Muscle layer of duodenum (tissue), 2 donors: ENCODE measurements around the gene USP33.
"Not testable (repeated sequence)": the region's sequence is repeated elsewhere in the genome, so short reads cannot be mapped to it uniquely, and the experiment has no call there.

ENCODE experiments used
- H3K27ac ChIP-seq: one replicate; pipeline ENCODE4 v1.7.0; 2013; ENCODE audit warnings: mild to moderate bottlenecking, low read length
- H3K27me3 ChIP-seq: one replicate; pipeline ENCODE4 v1.7.0; 2013; ENCODE audit warnings: low read depth, mild to moderate bottlenecking, control low read depth, low read length
- H3K36me3 ChIP-seq, 2 donors: one replicate each; pipeline ENCODE4 v1.7.0; 2013; ENCODE audit warnings: low read length in 2 of 2, control low read depth in 1 of 2, mild to moderate bottlenecking in 1 of 2; ENCODE audit not compliant: insufficient read depth in 2 of 2, control insufficient read depth in 1 of 2
- H3K4me1 ChIP-seq, 2 donors: one replicate each; pipeline ENCODE4 v1.7.0; 2013; ENCODE audit warnings: low read length in 2 of 2, mild to moderate bottlenecking in 2 of 2, control low read depth in 1 of 2, moderate library complexity in 1 of 2; ENCODE audit not compliant: insufficient read depth in 2 of 2, control insufficient read depth in 1 of 2
- H3K4me3 ChIP-seq, 2 donors: one replicate each; pipeline ENCODE4 v1.7.0; 2013; ENCODE audit warnings: low read length in 2 of 2, low read depth in 1 of 2, mild to moderate bottlenecking in 1 of 2
- H3K9me3 ChIP-seq, 2 donors: one replicate each; pipeline ENCODE4 v1.7.0; 2013; ENCODE audit warnings: low read length in 2 of 2, control low read depth in 1 of 2, mild to moderate bottlenecking in 1 of 2; ENCODE audit not compliant: control insufficient read depth in 1 of 2
- donor health status: healthy.

USP33 gene

GRCh38 chr1:77776007-77776700, 16.5 kb upstream of the USP33 start:
- H3K4me1 ChIP-seq: peaks cover 0 to 12% of the 10 kb centered on the region in 2 donors
- H3K36me3 ChIP-seq: no peaks in the 10 kb centered on the region
- no peak overlapping the region for H3K4me3 ChIP-seq
- H3K9me3 ChIP-seq: no peaks in the 10 kb centered on the region
- no peak overlapping the region for H3K27ac ChIP-seq
- no peaks in the 10 kb centered on the region for H3K27me3 ChIP-seq

- no peaks in the 10 kb centered on the region for H3K36me3 ChIP-seq
- H3K9me3 ChIP-seq: no peaks in the 10 kb centered on the region
- no peak overlapping the region for H3K4me3 ChIP-seq
- H3K4me1 ChIP-seq: no peaks in the 10 kb centered on the region
- no peak overlapping the region for H3K27ac ChIP-seq
- no peaks in the 10 kb centered on the region for H3K27me3 ChIP-seq
Observed at GRCh38 chr1:77768006-77768405, 8.4 kb upstream of the USP33 start.

- H3K4me3 ChIP-seq: no peak overlapping the region
- H3K9me3 ChIP-seq: no peaks in the 10 kb centered on the region
- no peaks in the 10 kb centered on the region for H3K36me3 ChIP-seq
- H3K27me3 ChIP-seq: no peaks in the 10 kb centered on the region
- peaks cover 0 to 10% of the 10 kb centered on the region in 2 donors for H3K4me1 ChIP-seq
- H3K27ac ChIP-seq: no peak overlapping the region
Observed at GRCh38 chr1:77762072-77762476, 2.4 kb upstream of the USP33 start.

- Histone ChIP-seq H3K9me3 (no peaks in the 10 kb centered on the region), H3K4me3 (peak overlapping the region in 1 of 2 donors; percentile 24), H3K36me3 (no peaks in the 10 kb centered on the region), H3K4me1 (peaks cover 0 to 19% of the 10 kb centered on the region in 2 donors), H3K27ac (peak overlapping the region; percentile 10), H3K27me3 (no peaks in the 10 kb centered on the region)
Observed at GRCh38 chr1:77757603-77758002, 2.0 kb downstream of the USP33 start.

- Histone ChIP-seq H3K4me3 (no peak overlapping the region), H3K27ac (peak overlapping the region; percentile 10), H3K27me3 (no peaks in the 10 kb centered on the region), H3K4me1 (peaks cover 0 to 19% of the 10 kb centered on the region in 2 donors), H3K36me3 (no peaks in the 10 kb centered on the region), H3K9me3 (no peaks in the 10 kb centered on the region)
Observed at GRCh38 chr1:77757066-77757584, 2.5 kb downstream of the USP33 start.

- H3K4me1 ChIP-seq: peaks cover 0 to 19% of the 10 kb centered on the region in 2 donors
- H3K4me3 ChIP-seq: no peak overlapping the region
- H3K36me3 ChIP-seq: no peaks in the 10 kb centered on the region
- H3K27me3 ChIP-seq: no peaks in the 10 kb centered on the region
- no peak overlapping the region for H3K27ac ChIP-seq
- H3K9me3 ChIP-seq: no peaks in the 10 kb centered on the region
Observed at GRCh38 chr1:77756052-77756754, 3.4 kb downstream of the USP33 start.

GRCh38 chr1:77749489-77749888, 10.2 kb downstream of the USP33 start:
- H3K9me3 ChIP-seq, H3K27me3 ChIP-seq, H3K36me3 ChIP-seq, H3K27ac ChIP-seq, H3K4me3 ChIP-seq: not testable (repeated sequence)
- H3K4me1 ChIP-seq: peaks cover 0 to 10% of the 10 kb centered on the region in 2 donors

GRCh38 chr1:77744576-77744975, 15.1 kb downstream of the USP33 start:
- Histone ChIP-seq H3K4me3 (no peak overlapping the region), H3K27me3 (no peaks in the 10 kb centered on the region), H3K36me3 (peaks cover 0 to 4% of the 10 kb centered on the region in 2 donors), H3K4me1 (peaks cover 0 to 16% of the 10 kb centered on the region in 2 donors), H3K9me3 (no peaks in the 10 kb centered on the region), H3K27ac (no peak overlapping the region)

GRCh38 chr1:77742011-77742555, 17.6 kb downstream of the USP33 start:
- Histone ChIP-seq H3K4me1 (peaks cover 0 to 6% of the 10 kb centered on the region in 2 donors), H3K27me3 (no peaks in the 10 kb centered on the region), H3K27ac (no peak overlapping the region), H3K36me3 (peaks cover 8 to 16% of the 10 kb centered on the region in 2 donors), H3K4me3 (no peak overlapping the region), H3K9me3 (no peaks in the 10 kb centered on the region)

GRCh38 chr1:77741316-77741715, 18.3 kb downstream of the USP33 start:
- H3K27me3 ChIP-seq: no peaks in the 10 kb centered on the region
- no peak overlapping the region for H3K27ac ChIP-seq

GRCh38 chr1:77739235-77739634, 20.4 kb downstream of the USP33 start:
- no peaks in the 10 kb centered on the region for H3K9me3 ChIP-seq
- no peak overlapping the region for H3K27ac ChIP-seq
- peaks cover 13 to 20% of the 10 kb centered on the region in 2 donors for H3K36me3 ChIP-seq
- peaks cover 0 to 6% of the 10 kb centered on the region in 2 donors for H3K4me1 ChIP-seq
- H3K4me3 ChIP-seq: no peak overlapping the region
- no peaks in the 10 kb centered on the region for H3K27me3 ChIP-seq

More at GRCh38 chr1:77741316-77741715, 18.3 kb downstream of the USP33 start:
- H3K4me3 ChIP-seq: no peak overlapping the region
- H3K9me3 ChIP-seq: no peaks in the 10 kb centered on the region
- peaks cover 8 to 16% of the 10 kb centered on the region in 2 donors for H3K36me3 ChIP-seq
- H3K4me1 ChIP-seq: peaks cover 0 to 6% of the 10 kb centered on the region in 2 donors
